ENCODE measurements around the gene GPR18.

Gene GPR18

GRCh38 chr13:99289674-99290337 lies 31.6 kb upstream of the GPR18 start:
- no peak for DNase-seq

- DNase-seq, result no peak
These were observed 31.1 kb upstream of the GPR18 start for GRCh38 chr13:99289271-99289670.

- no peak for DNase-seq
These were observed 29.9 kb upstream of the GPR18 start for GRCh38 chr13:99288089-99288488.

- DNase-seq, result no peak
These were observed 29.4 kb upstream of the GPR18 start for GRCh38 chr13:99287551-99287950.

GRCh38 chr13:99285432-99286182 lies 27.4 kb upstream of the GPR18 start:
- no peak for DNase-seq

DNA sequence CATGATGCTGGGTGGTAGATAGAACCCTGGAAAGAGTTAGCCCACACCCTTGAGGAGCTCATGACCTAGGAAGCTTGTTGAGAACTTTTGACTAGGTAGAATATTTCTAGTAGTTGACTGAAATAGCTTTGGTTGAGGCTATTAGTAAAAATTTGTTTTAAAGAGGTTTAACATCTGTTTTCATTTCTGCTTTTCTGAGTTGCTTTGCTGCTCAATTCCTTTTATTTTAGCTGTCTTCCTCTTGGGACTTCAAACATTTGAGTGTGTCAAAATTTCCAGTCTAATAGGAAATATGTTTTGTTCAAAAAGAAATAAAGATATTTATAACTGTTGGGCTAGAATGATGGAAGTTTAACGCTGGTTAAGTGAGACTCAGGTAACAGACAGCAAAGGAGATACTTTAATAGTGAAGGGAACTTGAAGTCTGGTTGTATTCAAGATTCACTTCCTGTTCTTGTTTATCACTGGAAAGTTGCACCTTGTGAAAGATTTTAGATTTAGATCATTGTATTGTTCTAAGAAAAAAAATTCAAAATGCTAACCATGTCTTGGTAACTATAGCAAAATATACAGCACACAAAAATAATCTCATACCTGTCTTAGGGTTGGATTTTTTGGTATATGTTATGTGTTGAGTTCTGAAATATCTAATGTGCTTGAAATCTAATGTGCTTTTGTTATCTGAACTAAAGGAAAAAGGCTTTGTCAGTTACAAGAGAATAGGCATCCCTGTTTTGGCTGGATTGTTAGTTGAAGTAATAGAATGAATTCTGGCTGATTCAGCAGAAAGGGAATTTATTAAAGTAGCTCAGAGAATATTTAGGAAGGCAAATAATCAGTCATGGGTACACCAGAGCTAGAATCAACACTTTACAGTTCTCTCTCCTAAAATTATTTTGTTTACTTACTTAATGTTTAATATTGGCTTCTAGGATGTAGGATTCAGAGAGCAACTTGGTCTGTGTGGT lies 24.4 kb upstream of the GPR18 start:
- DNase-seq, result no peak

DNA sequence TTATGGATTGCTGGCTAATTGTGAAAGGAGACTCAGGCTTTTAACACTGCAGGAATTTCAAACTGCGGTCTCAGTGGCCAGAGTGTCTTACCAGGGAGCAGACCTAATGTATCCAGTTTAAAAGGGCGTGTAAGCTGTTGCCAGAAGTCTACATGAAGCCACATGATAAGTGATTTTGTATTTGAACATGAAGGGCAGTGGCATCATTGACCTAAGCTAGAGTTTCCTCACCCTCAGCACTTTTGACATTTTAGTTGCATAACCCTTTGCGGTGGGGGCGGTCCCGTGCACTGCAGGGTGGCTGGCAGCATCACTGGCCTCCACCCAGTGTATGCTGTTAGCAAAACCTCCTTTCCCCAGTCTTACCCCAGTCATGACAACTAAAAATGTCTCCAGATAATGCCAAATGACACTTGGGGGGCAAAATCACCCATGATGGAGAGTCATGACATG lies 23.7 kb upstream of the GPR18 start:
- no peak for DNase-seq

GRCh38 chr13:99280166-99280565 lies 22.0 kb upstream of the GPR18 start:
- DNase-seq, result no peak

- no peak for DNase-seq
These were observed 21.5 kb upstream of the GPR18 start for GRCh38 chr13:99279637-99280036.

GRCh38 chr13:99278843-99279242 lies 20.7 kb upstream of the GPR18 start:
- no peak for DNase-seq

GRCh38 chr13:99278200-99278599 lies 20.0 kb upstream of the GPR18 start:
- DNase-seq, result no peak

DNA sequence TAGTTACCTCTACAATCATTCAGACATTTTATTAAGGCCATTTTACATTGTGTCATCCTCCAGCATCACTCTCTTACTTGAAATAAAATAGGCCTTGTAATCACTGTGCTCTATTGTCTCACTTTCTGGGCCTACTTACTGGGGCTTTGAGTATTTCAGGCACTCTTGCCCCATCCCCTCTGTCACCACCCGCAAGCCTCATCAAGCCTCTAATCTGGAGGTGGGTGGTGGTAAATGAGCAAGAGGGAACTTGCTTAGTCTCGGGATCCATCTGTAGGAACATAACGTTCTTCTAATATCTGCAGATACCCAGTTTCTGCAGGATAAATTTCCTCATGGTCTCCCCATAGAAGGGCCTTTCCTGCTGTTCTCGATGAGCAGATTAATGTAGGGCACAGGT lies 19.4 kb upstream of the GPR18 start:
- DNase-seq, result no peak

- no peak for DNase-seq
These were observed 18.5 kb upstream of the GPR18 start for GRCh38 chr13:99276706-99277105.

GRCh38 chr13:99275093-99275469 lies 16.9 kb upstream of the GPR18 start:
- no peak for DNase-seq

DNA sequence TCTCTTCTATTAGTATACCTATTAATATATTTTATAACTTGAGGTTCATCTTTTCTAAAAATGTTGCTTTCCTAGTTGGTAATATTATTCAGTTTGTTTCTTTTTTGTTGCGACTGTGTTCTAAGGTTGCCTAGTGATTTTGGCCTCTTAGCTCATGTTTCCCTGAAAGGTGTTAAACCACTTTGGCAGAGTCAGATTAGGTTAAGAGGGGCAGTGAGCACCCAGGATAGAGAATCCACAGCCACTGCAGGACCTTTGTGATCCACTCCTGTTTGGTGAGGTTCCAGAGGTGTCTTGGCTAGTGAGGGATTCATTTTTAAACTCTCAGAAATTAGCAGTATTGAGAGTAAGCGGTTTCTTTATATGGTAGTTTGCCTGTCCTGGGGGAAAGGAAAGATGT lies 14.9 kb upstream of the GPR18 start:
- DNase-seq, result no peak

DNA sequence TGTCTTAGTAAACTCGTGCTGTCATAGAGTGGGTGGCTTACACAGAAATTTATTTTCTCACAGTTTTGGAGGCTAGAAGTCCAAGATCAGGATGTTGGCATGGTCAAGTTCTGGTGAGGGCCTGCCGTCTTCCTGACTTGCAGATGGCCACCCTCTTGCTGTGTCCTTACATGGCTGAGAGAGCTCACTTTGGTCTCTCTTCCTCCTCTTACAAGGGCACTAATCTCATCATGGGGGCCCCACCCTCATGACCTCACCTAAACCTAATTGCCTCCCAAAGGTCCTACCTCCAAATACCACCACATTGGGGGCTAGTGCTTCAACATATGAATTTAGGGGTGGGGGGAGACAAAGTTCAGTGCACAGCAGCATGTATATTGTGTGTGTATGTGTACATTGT lies 14.3 kb upstream of the GPR18 start:
- DNase-seq, result no peak

- DNase-seq, result no peak
These were observed 13.1 kb upstream of the GPR18 start for GRCh38 chr13:99271249-99271648.

DNA sequence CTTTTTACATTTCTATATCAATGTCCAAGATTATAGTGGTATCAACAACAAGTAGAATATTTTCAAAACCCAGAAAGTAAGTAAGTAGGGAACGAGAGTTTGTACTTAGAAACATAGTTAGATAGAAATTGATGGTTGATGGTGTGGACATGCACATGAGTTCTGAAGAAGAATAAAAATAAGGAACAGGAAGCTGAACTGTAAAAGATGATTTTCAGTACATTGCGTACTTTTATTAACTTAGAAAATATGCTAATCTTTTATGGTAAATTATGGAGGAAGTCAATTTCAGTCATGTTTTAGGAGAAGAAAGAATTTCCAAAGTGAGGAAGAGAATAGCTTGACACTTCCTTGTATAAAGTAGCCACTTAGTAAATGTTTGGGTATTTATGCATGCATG lies 12.3 kb upstream of the GPR18 start:
- no peak for DNase-seq

GRCh38 chr13:99269627-99270241 lies 11.6 kb upstream of the GPR18 start:
- DNase-seq, result peak in 1 of 2 experiments; percentile 50

GRCh38 chr13:99268822-99269221 lies 10.6 kb upstream of the GPR18 start:
- DNase-seq, result no peak

GRCh38 chr13:99267927-99268326 lies 9.7 kb upstream of the GPR18 start:
- no peak for DNase-seq

GRCh38 chr13:99266827-99267226 lies 8.6 kb upstream of the GPR18 start:
- no peak for DNase-seq

- peak in 1 of 2 experiments; percentile 54 for DNase-seq
These were observed 7.7 kb upstream of the GPR18 start for GRCh38 chr13:99265821-99266426.
